Parathyroid adenoma (tissue), 2 donors: ENCODE results near the gene BRAP.

ENCODE experiments used
- H2AFZ ChIP-seq: fragments of 300-600 bp; sonication (generic); one replicate; pipeline ENCODE4 v1.7.0; 2017; ENCODE audit warnings: antibody characterized with exemption, mild to moderate bottlenecking
- H3K27ac ChIP-seq: fragments of 300-600 bp; sonication (generic); one replicate; pipeline ENCODE4 v1.7.0; 2017
- H3K27me3 ChIP-seq: fragments of 300-600 bp; sonication (generic); one replicate; pipeline ENCODE4 v1.7.0; 2017; ENCODE audit warnings: low read length; ENCODE audit not compliant: control insufficient read depth, insufficient read depth
- H3K36me3 ChIP-seq: fragments of 300-600 bp; sonication (generic); one replicate; pipeline ENCODE4 v1.7.0; 2017; ENCODE audit warnings: low read length; ENCODE audit not compliant: control insufficient read depth, insufficient read depth
- H3K4me1 ChIP-seq: fragments of 300-600 bp; sonication (generic); one replicate; pipeline ENCODE4 v1.7.0; 2017; ENCODE audit warnings: control low read depth
- H3K4me2 ChIP-seq: fragments of 300-600 bp; sonication (generic); one replicate; pipeline ENCODE4 v1.7.0; 2017; ENCODE audit warnings: low read length
- H3K4me3 ChIP-seq: fragments of 300-600 bp; sonication (generic); one replicate; pipeline ENCODE4 v1.7.0; 2017; ENCODE audit warnings: low read depth, low read length
- H3K79me2 ChIP-seq: fragments of 300-600 bp; sonication (generic); one replicate; pipeline ENCODE4 v1.7.0; 2017; ENCODE audit warnings: control low read depth
- H3K9ac ChIP-seq: fragments of 300-600 bp; sonication (generic); one replicate; pipeline ENCODE4 v1.7.0; 2017; ENCODE audit warnings: mild to moderate bottlenecking
- H3K9me3 ChIP-seq: fragments of 300-600 bp; sonication (generic); one replicate; pipeline ENCODE4 v1.7.0; 2017; ENCODE audit warnings: low read length; ENCODE audit not compliant: control insufficient read depth
- CTCF ChIP-seq: fragments of 300-600 bp; sonication (generic); IDR thresholded peaks from one replicate; pipeline ENCODE4 v1.7.0; 2017; ENCODE audit warnings: antibody characterized with exemption, mild to moderate bottlenecking
- donor health status: primary hyperparathyroidism.

The BRAP gene

GRCh38 chr12:111640506-111640905, 45.2 kb downstream of the BRAP start:
- Histone ChIP-seq H3K4me2 (no peak overlapping the region), H2AFZ (no peak overlapping the region), H3K9ac (no peak overlapping the region), H3K9me3 (no peaks in the 10 kb centered on the region), H3K27me3 (no peaks in the 10 kb centered on the region), H3K27ac (no peak overlapping the region), H3K4me3 (no peak overlapping the region), H3K4me1 (peaks cover 4% of the 10 kb centered on the region), H3K79me2 (no peaks in the 10 kb centered on the region), H3K36me3 (no peaks in the 10 kb centered on the region)
- TF ChIP-seq CTCF, result no peak

DNA sequence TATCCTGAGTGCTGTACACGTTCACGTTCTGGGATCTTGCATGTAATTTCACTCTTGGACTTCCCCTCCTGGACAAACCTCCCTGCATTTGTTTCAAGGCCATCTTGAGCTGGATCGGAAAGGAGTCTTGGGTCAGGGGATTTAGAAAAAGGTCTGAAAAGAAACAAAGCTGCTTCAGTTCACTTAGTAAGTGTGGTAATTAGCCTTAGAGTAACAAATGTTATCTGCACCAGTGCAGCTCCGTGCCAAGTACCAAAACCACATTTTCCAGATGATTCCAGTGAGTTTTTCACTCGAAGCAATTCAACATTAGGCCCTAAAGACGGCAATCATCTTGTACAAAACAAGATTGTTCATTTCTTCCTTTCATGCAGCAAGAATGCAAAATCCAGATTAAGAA, 47.2 kb downstream of the BRAP start:
- no peak overlapping the region for H3K4me2 ChIP-seq
- H3K4me3 ChIP-seq, result no peak overlapping the region
- H2AFZ ChIP-seq, result no peak overlapping the region
- TF ChIP-seq CTCF, result no peak
- no peak overlapping the region for H3K9ac ChIP-seq
- H3K27me3 ChIP-seq, result no peaks in the 10 kb centered on the region
- H3K9me3 ChIP-seq, result no peaks in the 10 kb centered on the region
- H3K27ac ChIP-seq, result no peak overlapping the region
- H3K4me1 ChIP-seq, result peaks cover 4% of the 10 kb centered on the region
- no peaks in the 10 kb centered on the region for H3K36me3 ChIP-seq
- H3K79me2 ChIP-seq, result no peaks in the 10 kb centered on the region

DNA sequence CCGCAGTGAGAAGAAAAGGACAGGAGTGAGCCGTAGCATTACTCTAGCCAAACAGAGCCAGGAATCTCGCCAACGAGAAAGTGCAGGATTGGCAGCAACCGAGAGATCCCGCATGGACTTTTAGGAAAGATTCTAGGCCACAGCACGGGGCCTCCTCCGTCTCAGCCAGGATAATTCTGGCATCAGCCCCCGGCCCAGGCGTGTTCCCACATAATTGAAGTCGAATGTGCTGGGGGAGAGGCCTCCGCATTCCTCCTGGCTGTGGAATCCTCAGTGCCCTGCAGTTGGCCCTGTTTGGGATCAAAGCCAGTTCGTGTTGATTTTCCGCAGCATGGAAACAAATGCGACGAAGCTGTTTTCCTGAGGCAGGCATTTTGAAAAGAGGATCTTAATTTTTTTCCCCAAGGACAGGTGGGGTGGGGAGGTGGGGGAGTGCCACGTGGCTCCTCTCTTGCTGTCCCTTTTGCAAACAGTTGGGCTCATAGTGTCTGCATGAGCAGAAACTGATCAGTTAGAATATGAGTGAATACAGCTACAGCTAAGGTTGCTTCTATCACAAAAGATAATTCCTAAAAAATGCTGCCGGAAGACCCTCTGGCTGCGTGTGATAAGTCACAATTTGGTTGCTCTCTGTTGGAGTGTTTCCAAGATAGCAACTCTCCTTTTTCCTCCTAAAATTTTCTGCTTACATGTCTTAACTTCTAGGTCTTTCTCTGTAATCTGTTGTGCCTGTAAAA, 49.4 kb downstream of the BRAP start:
- peak overlapping the region; percentile 12 for H3K4me3 ChIP-seq
- peak overlapping the region; percentile 36 for H3K27ac ChIP-seq
- H2AFZ ChIP-seq, result peak overlapping the region; percentile 65
- H3K4me1 ChIP-seq, result peaks cover 4% of the 10 kb centered on the region
- H3K9ac ChIP-seq, result no peak overlapping the region
- no peak for TF ChIP-seq CTCF
- H3K79me2 ChIP-seq, result no peaks in the 10 kb centered on the region
- H3K4me2 ChIP-seq, result peak overlapping the region; percentile 56
- no peaks in the 10 kb centered on the region for H3K36me3 ChIP-seq
- H3K9me3 ChIP-seq, result no peaks in the 10 kb centered on the region
- H3K27me3 ChIP-seq, result no peaks in the 10 kb centered on the region

DNA sequence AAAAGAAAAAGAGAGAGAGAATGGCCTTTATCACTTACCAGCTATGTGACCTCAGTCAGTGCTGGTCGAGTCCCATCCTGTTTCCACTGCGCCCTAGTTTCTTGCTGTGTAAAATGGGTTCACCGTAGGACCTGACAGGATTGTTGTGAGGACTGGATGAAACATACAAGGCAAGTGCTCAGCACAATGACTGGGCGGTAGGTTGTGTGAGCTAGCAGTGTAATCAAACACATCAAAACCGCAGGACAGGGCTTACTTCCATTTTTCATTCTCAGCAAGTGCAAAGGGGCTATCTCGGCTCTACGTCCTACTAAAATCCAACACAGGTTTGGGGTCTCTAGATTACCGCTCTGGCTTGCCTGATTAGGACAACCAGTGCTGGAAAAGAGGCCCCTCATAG, 50.2 kb downstream of the BRAP start:
- Histone ChIP-seq H3K79me2 (no peaks in the 10 kb centered on the region), H3K4me3 (no peak overlapping the region), H3K9ac (no peak overlapping the region), H3K27me3 (no peaks in the 10 kb centered on the region), H2AFZ (peak overlapping the region; percentile 65), H3K4me2 (no peak overlapping the region), H3K9me3 (no peaks in the 10 kb centered on the region), H3K27ac (peak overlapping the region; percentile 36), H3K36me3 (no peaks in the 10 kb centered on the region), H3K4me1 (peaks cover 4% of the 10 kb centered on the region)
- no peak for TF ChIP-seq CTCF
